Measurements from ENCODE around the gene RAB41.
"Not testable (repeated sequence)": the region's sequence is repeated elsewhere in the genome, so short reads cannot be mapped to it uniquely, and the experiment has no call there.

RAB41 gene

GRCh38 chrX:70281951-70282350 lies at the start of gene RAB41:
TSS of gene RAB41 (plus strand) at chrX:70282172. CDS start at chrX:70282218, 46 bp downstream.
- DNase-seq: no peak

DNA sequence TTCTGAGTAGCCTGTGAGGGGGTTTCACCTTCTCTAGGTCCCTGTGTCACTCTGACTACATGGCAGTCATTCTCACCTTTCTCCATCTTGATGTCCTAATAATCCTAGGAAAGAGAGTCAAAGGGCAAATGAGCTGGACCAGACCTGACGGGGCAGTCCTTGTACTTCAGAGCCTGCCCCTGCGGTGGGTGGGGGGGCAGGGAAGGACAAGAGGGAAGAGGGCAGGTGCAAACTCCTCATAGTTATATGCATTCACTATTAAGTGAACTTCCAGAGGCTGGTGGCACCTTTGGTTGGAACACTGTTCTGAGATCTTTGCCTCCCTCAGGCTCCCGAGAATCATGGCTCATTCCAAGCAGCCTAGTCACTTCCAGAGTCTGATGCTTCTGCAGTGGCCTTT lies 47.6 kb upstream of the RAB41 start, which contains the start of gene AWAT1:
Gene AWAT1 (plus strand): TSS at position 301 of the 400 bp plus-strand sequence. CDS start 41 bp downstream, at position 342.
- no peak for DNase-seq

- no peak for DNase-seq
Observed at GRCh38 chrX:70240751-70241150, 41.2 kb upstream of the RAB41 start.

DNA sequence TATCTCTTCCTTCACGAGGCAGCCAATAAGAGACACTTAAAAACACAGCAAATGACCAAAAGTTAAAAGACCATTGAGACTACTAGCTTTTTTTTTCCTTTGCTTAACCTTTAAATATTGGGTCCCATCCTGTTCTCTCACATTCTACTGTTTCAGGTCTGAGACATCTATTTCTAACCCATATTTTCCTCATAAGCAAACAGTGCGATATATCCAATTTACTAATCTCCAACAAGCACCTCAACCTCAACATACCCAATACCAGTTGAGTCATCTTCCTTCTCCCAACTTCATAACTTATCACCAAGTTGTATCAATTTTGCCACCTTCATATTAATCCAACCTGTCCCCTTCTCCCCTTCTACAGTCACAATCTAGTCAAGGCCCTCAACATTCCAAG lies 40.5 kb upstream of the RAB41 start:
- no peak for DNase-seq

DNA sequence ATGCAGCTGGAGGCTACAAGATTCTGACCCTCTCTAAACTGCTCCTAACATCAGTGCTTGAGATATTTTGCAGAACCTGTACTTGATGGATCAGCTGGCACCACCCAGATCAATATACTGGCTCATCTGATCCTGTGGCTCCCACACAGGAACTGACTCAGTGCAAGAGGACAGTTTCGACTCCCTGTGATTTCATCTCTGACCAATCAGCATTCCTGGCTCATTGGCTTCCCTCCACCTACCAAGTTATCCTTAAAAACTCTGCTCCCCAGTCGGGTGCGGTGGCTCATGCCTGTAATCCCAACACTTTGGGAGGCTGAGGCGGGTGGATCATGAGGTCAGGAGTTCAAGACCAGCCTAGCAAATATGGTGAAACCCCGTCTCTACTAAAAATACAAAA lies 38.4 kb upstream of the RAB41 start:
- not testable (repeated sequence) for DNase-seq

GRCh38 chrX:70244881-70245280 lies 37.1 kb upstream of the RAB41 start:
- DNase-seq: no peak

GRCh38 chrX:70247252-70247651 lies 34.7 kb upstream of the RAB41 start:
- DNase-seq: no peak

- DNase-seq: no peak
Observed at GRCh38 chrX:70252491-70252890, 29.5 kb upstream of the RAB41 start.

- DNase-seq: no peak
Observed at GRCh38 chrX:70253377-70254062, 28.5 kb upstream of the RAB41 start.

DNA sequence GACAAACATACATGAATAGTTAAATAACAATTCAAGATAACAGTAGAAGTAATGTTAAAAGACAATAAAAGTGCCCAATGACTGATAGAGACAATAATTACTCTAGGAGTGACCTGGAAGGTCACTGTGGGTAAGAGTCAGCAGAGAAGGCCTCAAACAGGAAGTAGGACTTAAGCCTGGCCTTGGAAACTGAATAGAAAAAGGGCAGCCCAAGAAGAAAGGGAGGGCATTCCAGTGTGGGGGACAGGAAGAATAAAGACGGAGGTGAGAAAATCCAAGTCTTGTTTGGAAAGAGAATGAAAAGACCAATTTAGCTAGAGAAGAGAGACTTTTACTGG lies 27.9 kb upstream of the RAB41 start:
- no peak for DNase-seq

DNA sequence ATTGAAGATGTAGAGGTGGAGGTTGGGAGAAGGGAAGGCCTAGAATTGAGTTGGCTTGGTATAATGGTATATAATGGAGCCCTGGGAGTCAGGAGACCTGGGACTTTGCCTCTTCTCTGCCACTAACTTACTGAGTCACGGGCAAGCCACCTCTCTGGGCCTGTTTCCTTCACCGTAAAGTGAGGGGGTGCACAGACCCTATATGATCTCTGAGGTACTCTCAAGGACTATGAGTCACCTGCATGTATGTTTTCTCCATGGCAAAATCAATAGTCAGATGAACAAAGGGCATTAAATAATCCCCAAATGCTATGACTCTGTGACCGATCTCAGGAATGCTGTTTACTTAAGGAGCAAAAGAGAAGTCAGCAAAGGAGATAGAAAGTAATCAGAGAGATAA lies 27.1 kb upstream of the RAB41 start:
- no peak for DNase-seq

DNA sequence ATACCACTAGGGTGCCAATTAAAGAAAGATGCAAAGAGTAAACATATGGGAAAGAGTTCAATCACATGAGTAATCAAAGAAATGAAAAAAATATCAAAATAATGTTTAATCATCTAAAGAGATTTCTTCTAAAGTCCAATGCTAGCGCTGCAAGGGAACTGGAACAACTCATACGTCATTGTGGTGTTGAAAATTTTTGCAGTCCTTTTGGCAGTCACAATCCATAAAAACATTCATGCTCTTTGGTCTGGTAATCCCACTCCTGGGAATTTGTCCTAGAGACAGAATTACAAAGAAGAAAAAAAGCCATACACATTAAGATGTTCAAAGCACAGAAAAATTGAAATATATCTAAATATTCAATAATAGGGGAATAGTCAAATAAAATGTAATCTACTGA lies 26.5 kb upstream of the RAB41 start:
- DNase-seq: no peak

DNA sequence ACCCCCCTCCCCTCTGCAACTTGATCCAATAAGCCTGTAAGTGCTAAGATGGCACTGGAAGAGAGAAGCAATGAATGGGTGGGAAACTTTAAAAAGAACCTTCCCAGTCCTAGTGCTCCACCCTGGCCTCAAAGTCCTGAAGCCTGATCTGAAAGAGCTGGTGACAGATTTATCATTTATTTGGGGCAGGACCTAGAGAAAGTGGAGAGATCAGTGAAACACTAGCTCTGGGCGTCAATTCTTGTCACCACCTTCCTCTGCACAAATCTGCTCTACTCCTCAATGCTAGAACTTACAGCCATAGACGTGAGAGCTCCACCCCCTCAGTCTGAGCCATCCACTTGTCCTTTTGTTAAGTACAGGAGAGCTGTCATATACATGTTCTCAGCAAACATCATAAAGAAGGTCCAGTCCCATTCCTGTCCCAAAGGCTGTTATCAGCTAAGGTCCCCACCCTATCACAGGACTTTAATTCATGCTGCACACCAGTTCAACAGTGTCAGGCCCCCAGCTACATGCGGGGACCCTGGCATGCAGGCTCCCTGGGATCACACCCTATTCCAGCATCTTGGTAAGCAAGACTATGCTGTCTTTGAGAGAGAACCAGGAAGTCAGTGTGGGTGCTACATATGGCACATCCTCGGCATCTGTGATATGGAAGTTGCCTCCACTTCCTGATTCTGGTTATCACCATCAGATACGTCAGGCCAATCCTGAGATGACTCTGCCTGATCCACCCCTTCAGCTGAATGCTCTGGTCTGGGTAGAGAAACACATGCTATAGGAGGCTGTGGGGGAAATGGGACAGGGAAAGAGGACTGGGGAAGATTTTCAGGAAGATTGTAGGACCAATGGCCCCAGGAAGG lies 24.3 kb upstream of the RAB41 start:
- no peak for DNase-seq

DNA sequence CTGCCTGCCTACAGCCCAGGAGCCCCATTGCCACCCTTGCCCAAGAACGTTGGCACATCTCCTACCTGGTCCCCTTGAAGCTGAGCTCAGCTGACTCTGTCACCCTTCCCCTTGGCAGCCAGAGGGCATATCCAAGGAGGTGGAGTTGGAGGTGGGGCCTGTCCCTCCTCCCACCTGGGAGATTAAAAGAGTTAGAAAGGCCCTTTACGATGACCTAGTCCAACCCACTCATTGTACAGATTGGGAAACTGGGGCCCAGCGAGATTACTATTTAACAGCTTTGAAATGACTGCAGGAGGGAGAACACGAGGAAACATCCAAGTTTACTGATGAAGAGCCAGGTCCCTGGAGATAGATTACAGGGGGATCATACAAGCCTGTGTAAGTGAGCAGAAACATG lies 21.9 kb upstream of the RAB41 start, which contains the start of gene P2RY4:
Gene P2RY4 (minus strand): TSS at position 101 of the 400 bp plus-strand sequence. CDS start 580 bp downstream, outside the sequence.
- DNase-seq: no peak

GRCh38 chrX:70262952-70263567 lies 18.9 kb upstream of the RAB41 start:
- DNase-seq: peak; percentile 23

DNA sequence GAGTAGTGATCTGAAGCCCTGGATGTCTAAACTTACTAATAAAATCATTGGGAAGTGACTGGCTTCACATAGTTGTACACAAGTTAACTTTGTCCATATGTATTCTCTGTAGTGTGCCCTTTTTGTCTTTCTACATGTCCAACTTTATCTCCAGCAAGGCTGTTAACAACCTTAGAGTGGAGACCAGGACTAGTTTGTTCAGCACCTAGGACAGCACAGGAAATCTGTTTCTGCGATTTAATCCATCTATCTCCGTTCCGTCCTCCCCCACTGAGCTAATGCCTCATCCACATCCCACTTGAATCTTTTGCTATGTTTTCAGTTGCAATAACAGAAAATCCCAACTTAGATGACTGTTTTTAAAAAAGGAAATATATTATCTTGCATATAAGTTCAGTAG lies 17.2 kb upstream of the RAB41 start:
- DNase-seq: no peak

GRCh38 chrX:70268034-70268433 lies 13.9 kb upstream of the RAB41 start, which contains the start of gene ARR3:
TSS of gene ARR3 (plus strand) at chrX:70268334. CDS start at chrX:70269386, 1,052 bp downstream.
- no peak for DNase-seq

- not testable (repeated sequence) for DNase-seq
Observed at GRCh38 chrX:70274029-70274428, 7.9 kb upstream of the RAB41 start.

DNA sequence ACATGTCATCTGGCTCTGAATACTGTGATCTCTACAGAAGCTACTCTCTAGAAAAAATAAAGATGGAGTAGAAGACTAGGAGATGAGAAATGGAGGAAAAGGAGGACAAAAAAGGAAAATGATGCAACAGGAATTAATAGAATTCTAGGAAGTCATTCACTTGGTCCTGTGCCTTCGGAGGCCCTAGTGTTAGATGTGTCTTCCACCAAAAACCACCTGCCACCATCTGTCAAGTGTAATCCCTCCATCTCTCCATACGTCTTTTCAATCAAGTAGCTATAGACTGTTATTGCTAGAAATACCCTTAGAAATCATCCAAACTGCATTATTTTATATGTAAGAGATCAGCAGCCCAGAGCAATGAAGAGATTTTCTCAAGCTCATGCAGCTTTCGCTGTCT lies 2.9 kb upstream of the RAB41 start:
- DNase-seq: no peak

DNA sequence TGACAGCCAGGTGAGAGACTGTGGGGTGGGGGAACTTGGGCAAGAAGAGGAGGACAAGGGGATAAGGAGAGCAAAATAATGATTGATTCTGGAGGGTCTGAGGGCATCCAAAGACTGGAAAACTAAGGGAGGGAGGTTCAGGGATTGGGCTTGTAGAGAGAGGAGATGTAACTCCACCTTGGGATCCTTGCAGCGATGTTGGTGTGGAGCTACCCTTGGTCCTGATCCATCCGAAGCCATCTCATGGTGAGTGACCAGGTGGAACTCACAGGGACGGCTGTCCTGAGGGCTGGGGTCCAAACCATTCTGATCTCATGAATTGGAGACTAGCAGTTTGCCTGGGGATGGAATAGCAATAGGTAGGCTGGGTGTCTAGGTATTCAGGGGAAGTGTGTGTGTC lies 1.4 kb upstream of the RAB41 start:
- no peak for DNase-seq

GRCh38 chrX:70289168-70289792 lies 7.3 kb downstream of the RAB41 start:
- DNase-seq: no peak

- peak; percentile 10 for DNase-seq
Observed at GRCh38 chrX:70289793-70290770, 8.1 kb downstream of the RAB41 start, which contains the start of the genes KIF4A and PDZD11. TSS of gene KIF4A (plus strand) at chrX:70290104. CDS start at chrX:70290459, 355 bp downstream. TSS of gene PDZD11 (minus strand) at chrX:70289927. CDS start at chrX:70289341, 586 bp downstream.
